Right lobe of liver (tissue), 4 donors: ENCODE data around the gene ULK1.

Experiments
- CTCF ChIP-seq, 4 donors: fragments of 200-600 bp in 3 of 4; fragments of 450-650 bp in 1 of 4; IDR thresholded peaks; one replicate each; pipeline versions ENCODE4 v1.5.1 to v1.8.0; 2016 to 2022; ENCODE audit warnings: antibody characterized with exemption in 4 of 4, mild to moderate bottlenecking in 2 of 4
- POLR2A ChIP-seq: fragments of 450-650 bp; IDR thresholded peaks from one replicate; pipeline ENCODE4 v1.6.1; 2017; ENCODE audit warnings: antibody characterized with exemption, mild to moderate bottlenecking
- donor health status: DM: no; HTN: no; CAD: no.
- donor health status: DM: no; HTN: no; CAD: no.
- donor health status: DM: no; HTN: yes; CAD: no.

- no peak for TF ChIP-seq POLR2A
- TF ChIP-seq CTCF (IDR thresholded peaks at IDR 0.05): no peak
These were observed 15.4 kb downstream of the ULK1 start for GRCh38 chr12:131909752-131910219.
